Fibroblast of skin of back (primary cell): Measurements from ENCODE around the gene SCFD2.

ENCODE experiments used
- DNase-seq: peaks from one replicate; pipeline ENCODE4 v3.0.0-alpha.2; 2013

Gene SCFD2

GRCh38 chr4:52979821-52980590 is 385.9 kb downstream of the SCFD2 start:
- DNase-seq = no peak

GRCh38 chr4:52979020-52979419 is 386.8 kb downstream of the SCFD2 start:
- DNase-seq = no peak

GRCh38 chr4:52977252-52977651 is 388.6 kb downstream of the SCFD2 start:
- no peak for DNase-seq

GRCh38 chr4:52976523-52977230 is 389.2 kb downstream of the SCFD2 start:
- no peak for DNase-seq

- no peak for DNase-seq
Observed at GRCh38 chr4:52968691-52969090, 397.2 kb downstream of the SCFD2 start.

GRCh38 chr4:52968241-52968640 is 397.6 kb downstream of the SCFD2 start:
- DNase-seq = no peak

- no peak for DNase-seq
Observed at GRCh38 chr4:52966781-52967180, 399.1 kb downstream of the SCFD2 start.

- no peak for DNase-seq
Observed at GRCh38 chr4:52966172-52966571, 399.7 kb downstream of the SCFD2 start.

GRCh38 chr4:52964561-52965101 is 401.2 kb downstream of the SCFD2 start:
- DNase-seq = no peak

GRCh38 chr4:52964011-52964410 is 401.9 kb downstream of the SCFD2 start:
- no peak for DNase-seq

GRCh38 chr4:52962721-52963120 is 403.1 kb downstream of the SCFD2 start:
- DNase-seq = no peak

- DNase-seq = no peak
Observed at GRCh38 chr4:52961666-52962412, 404.0 kb downstream of the SCFD2 start.

- DNase-seq = peak; percentile 66
Observed at GRCh38 chr4:52959541-52959940, 406.3 kb downstream of the SCFD2 start.

- DNase-seq = no peak
Observed at GRCh38 chr4:52957835-52958631, 407.8 kb downstream of the SCFD2 start.

GRCh38 chr4:52957220-52957686 is 408.6 kb downstream of the SCFD2 start:
- DNase-seq = peak; percentile 20

- DNase-seq = no peak
Observed at GRCh38 chr4:52956691-52957090, 409.2 kb downstream of the SCFD2 start.

GRCh38 chr4:52954560-52955170 is 411.2 kb downstream of the SCFD2 start:
- no peak for DNase-seq

- no peak for DNase-seq
Observed at GRCh38 chr4:52952540-52952939, 413.3 kb downstream of the SCFD2 start.

GRCh38 chr4:52951016-52951415 is 414.8 kb downstream of the SCFD2 start:
- DNase-seq = peak; percentile 27

GRCh38 chr4:52950226-52950625 is 415.6 kb downstream of the SCFD2 start:
- DNase-seq = no peak

- DNase-seq = no peak
Observed at GRCh38 chr4:52949336-52949735, 416.5 kb downstream of the SCFD2 start.

GRCh38 chr4:52948057-52948423 is 417.8 kb downstream of the SCFD2 start:
- no peak for DNase-seq
